Transverse colon (tissue), 4 donors: Measurements from ENCODE around the gene DEDD2.

ENCODE experiments used
- EP300 ChIP-seq: sonication (generic); formaldehyde crosslinking; IDR thresholded peaks from one replicate; pipeline ENCODE4 v1.6.1; 2017; ENCODE audit warnings: antibody characterized with exemption, low read depth
- POLR2A ChIP-seq: fragments of 450-650 bp; IDR thresholded peaks from one replicate; pipeline ENCODE4 v1.6.1; 2016; ENCODE audit warnings: antibody characterized with exemption, mild to moderate bottlenecking, moderate library complexity
- POLR2AphosphoS5 ChIP-seq, 3 donors: sonication (generic); formaldehyde crosslinking; IDR thresholded peaks; one replicate each; pipeline ENCODE4 v1.6.1; 2016; ENCODE audit warnings: antibody characterized with exemption in 3 of 3
- TF ChIP-seq, protein P1 (sequence below), 5 experiments: fragments of 200-600 bp in 3 of 5; fragments of 450-650 bp in 2 of 5; sonication (generic) in 3 of 5; IDR thresholded peaks; 1 replicate in 2 of 5; 2 replicates in 3 of 5; pipeline ENCODE4 v1.5.1; 2016 to 2017; ENCODE audit warnings: antibody characterized with exemption in 5 of 5, inconsistent platforms in 3 of 5, mild to moderate bottlenecking in 2 of 5, moderate library complexity in 1 of 5

DNA sequence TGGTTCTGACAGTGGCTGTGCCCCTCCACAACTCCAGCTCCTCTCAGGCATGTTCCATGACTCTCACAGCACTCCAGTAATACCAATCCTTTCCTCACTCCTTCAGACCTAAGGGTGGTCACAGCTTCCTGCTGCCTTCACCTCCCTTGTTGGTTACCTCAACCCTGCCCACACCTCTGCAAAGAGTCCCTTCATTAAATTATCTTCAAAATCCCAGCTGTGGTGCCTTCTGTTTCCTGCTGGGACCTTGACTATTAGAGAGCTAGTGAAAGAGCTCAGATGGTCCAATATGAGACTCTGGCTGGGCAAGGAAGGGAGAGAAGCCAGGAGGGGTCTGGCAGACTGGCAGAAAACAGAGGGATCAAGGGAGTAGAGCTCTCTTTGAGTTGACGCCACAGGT is 26.1 kb downstream of the DEDD2 start:
- TF ChIP-seq, protein P1, sequence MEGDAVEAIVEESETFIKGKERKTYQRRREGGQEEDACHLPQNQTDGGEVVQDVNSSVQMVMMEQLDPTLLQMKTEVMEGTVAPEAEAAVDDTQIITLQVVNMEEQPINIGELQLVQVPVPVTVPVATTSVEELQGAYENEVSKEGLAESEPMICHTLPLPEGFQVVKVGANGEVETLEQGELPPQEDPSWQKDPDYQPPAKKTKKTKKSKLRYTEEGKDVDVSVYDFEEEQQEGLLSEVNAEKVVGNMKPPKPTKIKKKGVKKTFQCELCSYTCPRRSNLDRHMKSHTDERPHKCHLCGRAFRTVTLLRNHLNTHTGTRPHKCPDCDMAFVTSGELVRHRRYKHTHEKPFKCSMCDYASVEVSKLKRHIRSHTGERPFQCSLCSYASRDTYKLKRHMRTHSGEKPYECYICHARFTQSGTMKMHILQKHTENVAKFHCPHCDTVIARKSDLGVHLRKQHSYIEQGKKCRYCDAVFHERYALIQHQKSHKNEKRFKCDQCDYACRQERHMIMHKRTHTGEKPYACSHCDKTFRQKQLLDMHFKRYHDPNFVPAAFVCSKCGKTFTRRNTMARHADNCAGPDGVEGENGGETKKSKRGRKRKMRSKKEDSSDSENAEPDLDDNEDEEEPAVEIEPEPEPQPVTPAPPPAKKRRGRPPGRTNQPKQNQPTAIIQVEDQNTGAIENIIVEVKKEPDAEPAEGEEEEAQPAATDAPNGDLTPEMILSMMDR (IDR thresholded peaks at IDR 0.05) = no peak
- TF ChIP-seq POLR2A = no peak
- no peak for TF ChIP-seq POLR2AphosphoS5 (IDR thresholded peaks at IDR 0.05)
- TF ChIP-seq EP300 = no peak
